DND-41 (cell line): ENCODE data around the gene DCAF8.

Experiments used
- EZH2 ChIP-seq: IDR thresholded peaks from 3 replicates; pipeline ENCODE4 v1.6.1; 2012; ENCODE audit warnings: borderline replicate concordance, low read depth, mild to moderate bottlenecking, moderate library complexity, low read length, inconsistent platforms; ENCODE audit not compliant: severe bottlenecking
- TF ChIP-seq, protein P1 (sequence below): IDR thresholded peaks from 2 replicates; pipeline ENCODE4 v1.5.1; 2012; ENCODE audit warnings: borderline replicate concordance, low read length, moderate library complexity, mild to moderate bottlenecking; ENCODE audit not compliant: poor library complexity, severe bottlenecking; ENCODE audit errors: extremely low read depth

DNA sequence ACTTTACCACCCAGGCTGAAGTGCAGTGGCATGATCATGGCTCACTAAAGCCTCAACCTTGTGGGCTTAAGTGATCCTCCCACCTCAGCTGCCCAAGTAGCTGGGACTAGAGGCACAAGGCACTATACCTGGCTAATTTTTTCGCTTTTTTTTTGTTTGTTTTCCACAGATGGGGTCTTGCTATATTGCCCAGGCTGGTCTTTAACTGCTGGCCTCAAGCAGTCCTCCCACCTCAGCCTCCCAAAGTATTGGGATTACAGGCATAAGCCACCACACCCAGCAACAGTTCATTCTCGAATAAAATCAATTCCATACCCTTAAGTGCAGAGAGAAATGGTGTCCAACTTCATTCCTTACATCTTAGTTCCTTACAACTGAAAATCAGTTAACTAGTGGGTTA lies 24.8 kb downstream of the DCAF8 start:
- TF ChIP-seq, protein P1, sequence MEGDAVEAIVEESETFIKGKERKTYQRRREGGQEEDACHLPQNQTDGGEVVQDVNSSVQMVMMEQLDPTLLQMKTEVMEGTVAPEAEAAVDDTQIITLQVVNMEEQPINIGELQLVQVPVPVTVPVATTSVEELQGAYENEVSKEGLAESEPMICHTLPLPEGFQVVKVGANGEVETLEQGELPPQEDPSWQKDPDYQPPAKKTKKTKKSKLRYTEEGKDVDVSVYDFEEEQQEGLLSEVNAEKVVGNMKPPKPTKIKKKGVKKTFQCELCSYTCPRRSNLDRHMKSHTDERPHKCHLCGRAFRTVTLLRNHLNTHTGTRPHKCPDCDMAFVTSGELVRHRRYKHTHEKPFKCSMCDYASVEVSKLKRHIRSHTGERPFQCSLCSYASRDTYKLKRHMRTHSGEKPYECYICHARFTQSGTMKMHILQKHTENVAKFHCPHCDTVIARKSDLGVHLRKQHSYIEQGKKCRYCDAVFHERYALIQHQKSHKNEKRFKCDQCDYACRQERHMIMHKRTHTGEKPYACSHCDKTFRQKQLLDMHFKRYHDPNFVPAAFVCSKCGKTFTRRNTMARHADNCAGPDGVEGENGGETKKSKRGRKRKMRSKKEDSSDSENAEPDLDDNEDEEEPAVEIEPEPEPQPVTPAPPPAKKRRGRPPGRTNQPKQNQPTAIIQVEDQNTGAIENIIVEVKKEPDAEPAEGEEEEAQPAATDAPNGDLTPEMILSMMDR: no peak
- no peak for TF ChIP-seq EZH2
